ENCODE data around the gene RBCK1. TPM values are rescaled to one million over a fixed set of nuclear protein-coding genes. Genes with fewer than 3 reads are reported as not detected.
A peak's percentile ranks its signal among the peaks of the same experiment; 100 is the strongest.

RBCK1 gene
- total and polyA plus RNA-seq, 4 experiments from 2014 or later, result 75.2 to 118 (median 96.5) TPM

DNA sequence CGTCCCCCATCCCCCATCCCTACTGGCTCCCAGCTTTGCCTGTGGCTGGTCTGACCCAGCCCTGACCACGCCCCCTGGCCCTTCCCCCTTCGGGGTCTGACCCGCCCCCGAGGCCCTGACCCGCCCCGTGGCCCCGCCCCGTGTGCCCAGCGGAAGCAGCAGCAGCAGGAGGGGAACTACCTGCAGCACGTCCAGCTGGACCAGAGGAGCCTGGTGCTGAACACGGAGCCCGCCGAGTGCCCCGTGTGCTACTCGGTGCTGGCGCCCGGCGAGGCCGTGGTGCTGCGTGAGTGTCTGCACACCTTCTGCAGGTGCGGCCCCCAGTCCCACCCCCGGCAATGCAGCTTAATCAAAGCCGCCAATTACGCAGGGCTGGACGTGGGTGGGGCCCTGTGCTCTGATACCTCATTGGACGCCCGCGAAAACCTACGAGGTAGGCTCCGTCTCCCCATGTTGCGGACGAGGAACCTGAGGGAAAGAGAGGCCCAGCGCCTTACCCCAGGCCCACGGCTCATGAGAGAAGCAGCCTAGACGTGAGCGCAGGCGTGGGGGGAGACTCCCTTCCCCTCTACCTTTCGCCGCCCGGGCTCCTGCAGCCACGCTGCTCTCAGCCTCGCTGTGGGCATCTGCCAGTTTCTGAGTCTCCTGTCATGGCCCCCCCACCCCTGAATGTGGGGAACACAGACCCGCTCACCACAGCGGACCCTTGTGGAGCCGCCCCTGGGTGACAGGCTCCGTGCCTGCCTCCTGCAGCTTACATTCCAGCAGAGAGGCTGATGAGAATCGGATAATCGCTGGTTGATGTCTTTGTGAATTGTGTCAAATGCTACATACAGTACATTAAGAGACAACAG is 12.8 kb downstream of the RBCK1 start:
- Histone ChIP-seq H3K9me3 (ENCODE audit: control insufficient read depth in 1 of 2, low read length in 2 of 2) (no peaks in the 10 kb centered on the region), H3K4me1 (ENCODE audit: insufficient read depth, low read length) (no peaks in the 10 kb centered on the region), H3K36me3 (ENCODE audit: insufficient read depth, low read length) (peaks cover 40% of the 10 kb centered on the region), H3K4me3 (ENCODE audit: low read length in 2 of 2) (no peak overlapping the region), H3K27ac (ENCODE audit: low read depth, low read length) (no peak overlapping the region), H3K27me3 (ENCODE audit: insufficient read depth, low read length) (no peaks in the 10 kb centered on the region)
- Mint-ChIP-seq H3K36me3 (peaks cover 28 to 58% of the 10 kb centered on the region in 2 donors), H3K4me1 (peaks cover 7 to 14% (median 11%) of the 10 kb centered on the region in 4 donors), H3K9me3 (no peaks in the 10 kb centered on the region), H3K4me3 (no peak overlapping the region), H3K27ac (peak overlapping the region in 5 of 7 donors; percentile 34 to 92 (median 63)), H3K27me3 (no peaks in the 10 kb centered on the region)
- intact Hi-C loops (cut with micrococcal nuclease), result no loop called here
- ChIA-PET CTCF (ENCODE audit: partially characterized antibody) (interaction anchor here (1.6 kb wide), 1 partner anchor 14 kb away, joined by 3 read pairs; no protein-coding TSS in a partner anchor), POLR2A (ENCODE audit: partially characterized antibody) (no interaction called here)
- DNase-seq, result no peak

- peaks cover 40% of the 10 kb centered on the region for H3K36me3 ChIP-seq (ENCODE audit: insufficient read depth, low read length)
- H3K9me3 Mint-ChIP-seq, result no peaks in the 10 kb centered on the region
- CTCF ChIA-PET (ENCODE audit: partially characterized antibody), result interaction anchor here (0.6 to 1.6 kb wide), 2 partner anchors 14 to 66 kb away, joined by 3 read pairs; no protein-coding TSS in a partner anchor
Measured at GRCh38 chr20:421685-422250, 13.7 kb downstream of the RBCK1 start.

GRCh38 chr20:426566-426965 is 18.5 kb downstream of the RBCK1 start:
- H3K36me3 Mint-ChIP-seq, result peaks cover 51 to 77% of the 10 kb centered on the region in 2 donors
- H3K4me1 Mint-ChIP-seq, result peaks cover 2 to 15% (median 5%) of the 10 kb centered on the region in 4 donors
- no peak for DNase-seq
- no peaks in the 10 kb centered on the region for H3K27me3 Mint-ChIP-seq
- no peaks in the 10 kb centered on the region for H3K27me3 ChIP-seq (ENCODE audit: insufficient read depth, low read length)
- ChIA-PET CTCF (ENCODE audit: partially characterized antibody) (no interaction called here), POLR2A (ENCODE audit: partially characterized antibody) (no interaction called here)
- no peaks in the 10 kb centered on the region for H3K9me3 Mint-ChIP-seq
- H3K4me3 Mint-ChIP-seq, result no peak overlapping the region
- H3K4me3 ChIP-seq (ENCODE audit: low read length in 2 of 2), result no peak overlapping the region
- H3K4me1 ChIP-seq (ENCODE audit: insufficient read depth, low read length), result no peaks in the 10 kb centered on the region
- no peak overlapping the region for H3K27ac Mint-ChIP-seq
- H3K27ac ChIP-seq (ENCODE audit: low read depth, low read length), result no peak overlapping the region
- intact Hi-C loops (cut with micrococcal nuclease), result no loop called here
- H3K9me3 ChIP-seq (ENCODE audit: control insufficient read depth in 1 of 2, low read length in 2 of 2), result no peaks in the 10 kb centered on the region
- H3K36me3 ChIP-seq (ENCODE audit: insufficient read depth, low read length), result peaks cover 31% of the 10 kb centered on the region

More at GRCh38 chr20:421685-422250, 13.7 kb downstream of the RBCK1 start:
- no peak for DNase-seq
- POLR2A ChIA-PET (ENCODE audit: partially characterized antibody), result no interaction called here
- H3K27me3 ChIP-seq (ENCODE audit: insufficient read depth, low read length), result no peaks in the 10 kb centered on the region
- no peaks in the 10 kb centered on the region for H3K4me1 ChIP-seq (ENCODE audit: insufficient read depth, low read length)
- no peak overlapping the region for H3K27ac ChIP-seq (ENCODE audit: low read depth, low read length)
- intact Hi-C loops (cut with micrococcal nuclease), result no loop called here
- Mint-ChIP-seq H3K36me3 (peaks cover 33 to 59% of the 10 kb centered on the region in 2 donors), H3K27ac (peak overlapping the region in 6 of 7 donors; percentile 34 to 92 (median 70)), H3K4me3 (no peak overlapping the region), H3K27me3 (no peaks in the 10 kb centered on the region), H3K4me1 (peaks cover 7 to 12% (median 9%) of the 10 kb centered on the region in 4 donors)
- H3K9me3 ChIP-seq (ENCODE audit: control insufficient read depth in 1 of 2, low read length in 2 of 2), result no peaks in the 10 kb centered on the region
- H3K4me3 ChIP-seq (ENCODE audit: low read length in 2 of 2), result no peak overlapping the region

- Mint-ChIP-seq H3K4me1 (peaks cover 2 to 20% (median 5%) of the 10 kb centered on the region in 4 donors), H3K27me3 (no peaks in the 10 kb centered on the region), H3K4me3 (no peak overlapping the region), H3K9me3 (no peaks in the 10 kb centered on the region), H3K27ac (peak overlapping the region in 1 of 7 donors; percentile 36), H3K36me3 (peaks cover 43 to 70% of the 10 kb centered on the region in 2 donors)
- no peaks in the 10 kb centered on the region for H3K27me3 ChIP-seq (ENCODE audit: insufficient read depth, low read length)
- ChIA-PET POLR2A (ENCODE audit: partially characterized antibody) (interaction anchor here (0.8 to 1.2 kb wide), 2 partner anchors 11 to 18 kb away, joined by 4 to 5 read pairs; no protein-coding TSS in a partner anchor), CTCF (ENCODE audit: partially characterized antibody) (interaction anchor here (1.6 kb wide), 1 partner anchor 74 kb away, joined by 7 read pairs; no protein-coding TSS in a partner anchor)
- DNase-seq, result no peak
- intact Hi-C loops (cut with micrococcal nuclease), result no loop called here
- no peak overlapping the region for H3K4me3 ChIP-seq (ENCODE audit: low read length in 2 of 2)
- H3K27ac ChIP-seq (ENCODE audit: low read depth, low read length), result no peak overlapping the region
- H3K9me3 ChIP-seq (ENCODE audit: control insufficient read depth in 1 of 2, low read length in 2 of 2), result no peaks in the 10 kb centered on the region
- H3K36me3 ChIP-seq (ENCODE audit: insufficient read depth, low read length), result peaks cover 23% of the 10 kb centered on the region
- no peaks in the 10 kb centered on the region for H3K4me1 ChIP-seq (ENCODE audit: insufficient read depth, low read length)
Measured at GRCh38 chr20:427401-427800, 19.3 kb downstream of the RBCK1 start.

- no peak overlapping the region for H3K27ac ChIP-seq (ENCODE audit: low read depth, low read length)
- H3K4me1 Mint-ChIP-seq, result peaks cover 2 to 27% (median 9%) of the 10 kb centered on the region in 4 donors
- H3K4me1 ChIP-seq (ENCODE audit: insufficient read depth, low read length), result peaks cover 6% of the 10 kb centered on the region
- no peaks in the 10 kb centered on the region for H3K27me3 ChIP-seq (ENCODE audit: insufficient read depth, low read length)
- CTCF ChIA-PET (ENCODE audit: partially characterized antibody), result interaction anchor here (1.5 to 1.6 kb wide), 2 partner anchors 48 to 74 kb away, joined by 5 to 7 read pairs; no protein-coding TSS in a partner anchor
- no peaks in the 10 kb centered on the region for H3K9me3 ChIP-seq (ENCODE audit: control insufficient read depth in 1 of 2, low read length in 2 of 2)
- peaks cover 43 to 67% of the 10 kb centered on the region in 2 donors for H3K36me3 Mint-ChIP-seq
- no peaks in the 10 kb centered on the region for H3K9me3 Mint-ChIP-seq
- peak overlapping the region in 3 of 7 donors; percentile 36 to 66 (median 55) for H3K27ac Mint-ChIP-seq
- no peak overlapping the region for H3K4me3 ChIP-seq (ENCODE audit: low read length in 2 of 2)
- DNase-seq, result no peak
- no peak overlapping the region for H3K4me3 Mint-ChIP-seq
- intact Hi-C loops (cut with micrococcal nuclease), result no loop called here
- H3K27me3 Mint-ChIP-seq, result no peaks in the 10 kb centered on the region
- peaks cover 18% of the 10 kb centered on the region for H3K36me3 ChIP-seq (ENCODE audit: insufficient read depth, low read length)
- POLR2A ChIA-PET (ENCODE audit: partially characterized antibody), result interaction anchor here (0.8 to 1.2 kb wide), 2 partner anchors 10 to 19 kb away, joined by 4 to 5 read pairs; no protein-coding TSS in a partner anchor
Measured at GRCh38 chr20:427849-428657, 20.0 kb downstream of the RBCK1 start.

DNA sequence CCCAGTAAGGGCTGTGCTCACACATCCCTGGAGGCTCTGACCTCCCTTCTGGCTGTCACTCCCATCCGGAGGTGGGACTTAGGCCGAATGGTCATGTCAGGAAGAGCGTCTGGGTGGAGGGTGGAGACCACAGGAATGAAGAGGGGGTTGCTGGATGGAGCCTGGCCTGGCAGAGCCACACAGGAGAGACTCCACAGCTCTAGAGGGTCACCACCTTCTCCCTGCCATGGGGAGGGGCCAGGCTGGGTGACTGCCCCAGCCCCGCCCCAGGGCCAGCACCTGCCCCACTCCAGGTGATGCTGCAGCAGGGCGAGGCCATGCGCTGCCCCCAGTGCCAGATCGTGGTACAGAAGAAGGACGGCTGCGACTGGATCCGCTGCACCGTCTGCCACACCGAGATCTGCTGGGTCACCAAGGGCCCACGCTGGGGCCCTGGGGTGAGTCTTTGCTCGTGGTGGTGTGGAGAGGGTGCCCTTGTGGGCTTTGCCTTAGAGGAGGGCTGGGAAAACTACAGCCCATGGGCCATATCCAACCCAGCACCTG is 20.6 kb downstream of the RBCK1 start:
- no peaks in the 10 kb centered on the region for H3K27me3 Mint-ChIP-seq
- H3K36me3 Mint-ChIP-seq, result peaks cover 41 to 70% of the 10 kb centered on the region in 2 donors
- peaks cover 17% of the 10 kb centered on the region for H3K36me3 ChIP-seq (ENCODE audit: insufficient read depth, low read length)
- peak overlapping the region in 2 of 7 donors; percentile 38 to 55 for H3K27ac Mint-ChIP-seq
- intact Hi-C loops (cut with micrococcal nuclease), result no loop called here
- no peaks in the 10 kb centered on the region for H3K9me3 Mint-ChIP-seq
- no peak overlapping the region for H3K4me3 ChIP-seq (ENCODE audit: low read length in 2 of 2)
- ChIA-PET POLR2A (ENCODE audit: partially characterized antibody) (no interaction called here), CTCF (ENCODE audit: partially characterized antibody) (interaction anchor here (0.7 to 1.5 kb wide), 2 partner anchors 12 to 47 kb away, joined by 3 to 5 read pairs; no protein-coding TSS in a partner anchor)
- peaks cover 9 to 33% (median 16%) of the 10 kb centered on the region in 4 donors for H3K4me1 Mint-ChIP-seq
- no peak overlapping the region for H3K27ac ChIP-seq (ENCODE audit: low read depth, low read length)
- H3K4me1 ChIP-seq (ENCODE audit: insufficient read depth, low read length), result peaks cover 13% of the 10 kb centered on the region
- no peaks in the 10 kb centered on the region for H3K27me3 ChIP-seq (ENCODE audit: insufficient read depth, low read length)
- no peaks in the 10 kb centered on the region for H3K9me3 ChIP-seq (ENCODE audit: control insufficient read depth in 1 of 2, low read length in 2 of 2)
- no peak overlapping the region for H3K4me3 Mint-ChIP-seq
- no peak for DNase-seq

Measured in CD4-positive, alpha-beta memory T cell (primary cell).